HG03045 (cell line): ENCODE data around the gene ZNF160.
A peak's percentile ranks its signal among the peaks of the same experiment; 100 is the strongest.
"Not testable (repeated sequence)": the region's sequence is repeated elsewhere in the genome, so short reads cannot be mapped to it uniquely, and the experiment has no call there.

Experiments
- ATAC-seq: cut with Tn5 transposase; IDR thresholded peaks from one replicate; pipeline ENCODE4 v1.9.1; 2021; ENCODE audit warnings: mild to moderate bottlenecking, moderate library complexity; ENCODE audit not compliant: unreplicated experiment

ZNF160 gene

DNA sequence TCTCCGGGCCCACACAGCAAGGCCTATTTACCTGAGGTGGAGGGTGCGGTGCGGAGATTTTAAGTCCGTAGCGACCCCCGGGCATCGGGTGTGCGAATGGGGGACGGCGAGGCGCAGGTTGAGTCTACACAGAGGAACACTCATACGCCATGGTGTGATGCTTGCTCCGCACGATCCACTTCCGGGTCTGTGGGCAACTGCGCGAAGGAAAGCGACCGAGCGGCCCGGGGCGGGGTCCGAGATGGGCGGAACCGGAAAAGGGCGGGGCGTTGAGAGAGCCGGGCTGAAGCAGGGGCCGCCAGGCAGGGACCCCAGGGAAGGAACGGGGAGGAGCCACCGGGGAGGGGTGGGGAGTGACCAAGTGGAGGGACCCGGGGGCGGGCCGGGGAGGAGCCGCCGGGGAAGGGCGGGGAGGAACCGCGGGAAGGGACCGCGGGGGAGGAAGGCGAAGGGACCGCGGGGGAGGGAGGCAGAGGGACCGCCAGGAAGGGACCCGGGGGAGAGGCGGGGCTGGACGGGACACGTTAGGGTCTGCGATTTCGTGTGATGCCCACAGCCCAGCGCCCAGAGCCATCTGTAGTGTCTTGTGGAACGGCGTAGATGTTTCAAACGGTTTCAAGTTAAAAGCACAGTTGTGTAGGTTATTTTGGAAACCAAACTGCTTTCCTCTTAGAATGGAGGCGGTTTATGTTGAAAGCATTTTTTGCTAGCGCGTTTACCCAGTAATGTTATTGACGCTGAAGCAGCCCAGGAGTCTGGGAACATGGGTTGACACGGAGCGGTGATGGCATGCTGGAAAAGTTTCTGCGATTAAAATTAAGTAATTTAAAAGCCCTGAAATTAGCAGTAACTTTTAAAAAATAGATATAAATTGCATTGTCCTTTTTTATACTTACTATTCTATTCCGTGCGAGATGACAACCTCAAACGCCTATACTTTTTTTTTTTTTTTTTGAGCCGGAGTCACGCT is at the start of gene ZNF160:
Gene ZNF160, minus strand, starts transcription at position 189 of the 970 bp plus-strand sequence. CDS start 17,146 bp downstream, outside the sequence.
- peak; percentile 88 for ATAC-seq

DNA sequence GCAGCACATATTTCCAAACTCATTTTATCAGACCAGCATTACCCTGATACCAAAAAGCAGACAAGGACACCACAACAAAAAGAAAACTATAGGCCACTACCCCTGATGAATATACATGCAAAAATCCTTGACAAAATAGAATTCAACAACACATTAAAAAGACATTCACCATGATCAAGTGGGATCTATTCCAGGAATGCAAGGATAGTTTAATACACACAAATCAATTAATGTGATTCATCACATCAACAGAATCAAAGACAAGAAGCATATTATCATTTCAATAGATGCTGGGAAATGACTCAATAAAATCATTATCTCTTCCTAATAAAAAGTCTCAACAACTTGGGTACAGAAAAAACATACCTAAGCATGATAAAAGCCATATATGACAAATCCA is 44.4 kb upstream of the ZNF160 start:
- no peak for ATAC-seq

DNA sequence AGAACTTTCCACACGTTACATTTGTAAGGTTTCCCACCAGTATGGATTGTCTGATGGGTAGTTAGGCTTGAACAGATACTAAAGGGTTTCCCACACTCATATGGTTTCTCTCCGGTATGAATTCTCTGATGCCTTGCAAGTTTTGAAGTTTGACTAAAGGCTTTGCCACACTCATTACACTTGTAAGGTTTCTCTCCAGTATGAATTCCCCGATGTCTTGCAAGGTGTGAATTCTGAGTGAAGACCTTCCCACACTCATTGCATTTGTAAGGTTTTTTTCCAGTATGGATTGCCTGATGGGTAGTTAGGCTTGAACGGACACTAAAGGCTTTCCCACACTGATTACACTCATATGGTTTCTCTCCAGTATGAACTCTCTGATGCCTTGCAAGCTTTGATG is 37.1 kb upstream of the ZNF160 start:
- no peak for ATAC-seq

DNA sequence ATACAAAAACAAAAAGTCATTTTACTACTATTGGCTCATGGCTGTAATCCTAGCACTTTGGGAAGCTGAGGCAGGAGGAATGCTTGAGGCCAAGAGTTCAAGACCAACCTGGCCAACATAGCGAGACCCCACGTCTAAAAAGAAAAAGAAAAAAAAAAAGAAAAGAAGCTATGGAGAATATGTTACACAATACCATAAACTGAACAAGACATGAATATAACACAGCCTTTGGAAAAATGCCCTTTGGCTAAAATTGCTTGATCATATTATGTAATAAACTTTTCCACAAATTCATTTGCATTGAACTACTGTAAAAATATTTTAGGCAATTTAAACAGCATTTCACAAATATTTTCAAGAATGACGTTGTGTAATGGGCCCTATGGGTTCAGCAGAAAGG is 33.2 kb upstream of the ZNF160 start:
- no peak for ATAC-seq

- ATAC-seq = no peak
These were observed 29.1 kb upstream of the ZNF160 start, which contains the start of gene ZNF415 for GRCh38 chr19:53132141-53132991. Gene ZNF415, minus strand, starts transcription at chr19:53132910. Its CDS starts 10,234 bp downstream, at chr19:53122676.

GRCh38 chr19:53131727-53132126 is 28.5 kb upstream of the ZNF160 start:
- ATAC-seq = no peak

DNA sequence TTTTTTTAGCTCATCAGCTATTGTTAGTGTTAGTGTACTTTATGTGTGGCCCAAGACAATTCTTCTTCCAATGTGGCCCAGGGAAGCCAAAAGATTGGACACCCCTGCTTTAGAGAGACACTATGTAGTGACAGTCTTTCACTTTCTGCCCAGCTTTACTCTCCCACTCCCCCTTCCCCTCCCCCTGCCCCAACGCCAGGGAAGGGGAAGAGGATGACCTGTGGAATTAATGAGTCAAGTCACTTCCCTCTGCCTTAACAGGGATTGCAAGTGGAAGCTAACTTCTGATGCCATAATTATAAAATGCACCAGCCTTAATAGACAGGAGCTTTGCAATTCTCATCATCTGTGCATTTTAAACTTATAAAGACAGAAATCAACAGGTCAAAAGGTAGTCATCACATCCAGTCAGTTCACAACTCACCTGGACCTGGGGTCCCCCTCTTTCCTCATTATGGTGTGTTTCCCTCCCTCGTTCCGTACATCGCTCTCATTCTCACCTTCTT is 27.9 kb upstream of the ZNF160 start:
- no peak for ATAC-seq

GRCh38 chr19:53130506-53130905 is 27.3 kb upstream of the ZNF160 start:
- ATAC-seq = no peak

- ATAC-seq = not testable (repeated sequence)
These were observed 23.7 kb upstream of the ZNF160 start for GRCh38 chr19:53126733-53127526.

DNA sequence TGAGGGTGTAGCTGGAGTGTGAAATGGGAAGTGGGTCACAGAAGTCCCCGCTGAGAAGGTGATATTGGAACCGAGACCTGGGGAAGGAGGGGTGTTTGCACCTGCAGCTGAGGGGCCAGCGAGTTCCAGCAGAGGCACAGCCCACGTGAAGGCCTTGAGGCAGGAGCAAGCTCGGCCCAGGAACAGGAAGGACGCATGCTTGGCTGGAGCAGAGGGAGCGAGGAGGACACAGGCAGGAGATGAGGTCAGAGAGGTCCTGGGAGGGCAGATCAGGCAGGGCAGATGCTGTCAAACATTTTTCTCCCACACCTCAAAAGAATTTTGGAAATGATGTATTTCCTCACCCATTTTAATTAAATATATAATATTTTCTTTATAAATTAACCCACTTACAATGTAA is 20.2 kb upstream of the ZNF160 start:
- no peak for ATAC-seq

- no peak for ATAC-seq
These were observed 9.1 kb upstream of the ZNF160 start for GRCh38 chr19:53112286-53112685.

DNA sequence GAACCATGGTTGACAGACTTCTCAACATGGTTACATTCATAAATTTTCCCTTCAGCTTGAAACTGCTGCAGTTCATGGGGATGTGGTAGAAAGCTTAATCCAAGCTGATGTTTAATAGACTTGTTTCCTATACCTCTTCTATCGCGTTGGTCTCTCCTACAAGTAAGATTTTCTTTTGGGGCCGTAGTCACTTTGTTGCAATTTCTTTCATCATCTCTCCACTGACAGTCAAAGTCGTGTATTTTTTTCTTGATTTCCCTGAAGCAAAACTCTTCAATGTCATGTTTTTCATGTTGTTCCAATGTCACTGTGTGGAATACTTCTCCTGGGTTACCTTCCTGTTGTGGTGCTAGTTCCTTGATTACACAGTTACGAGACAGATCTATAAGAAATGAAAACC is 6.3 kb upstream of the ZNF160 start:
- ATAC-seq = no peak

DNA sequence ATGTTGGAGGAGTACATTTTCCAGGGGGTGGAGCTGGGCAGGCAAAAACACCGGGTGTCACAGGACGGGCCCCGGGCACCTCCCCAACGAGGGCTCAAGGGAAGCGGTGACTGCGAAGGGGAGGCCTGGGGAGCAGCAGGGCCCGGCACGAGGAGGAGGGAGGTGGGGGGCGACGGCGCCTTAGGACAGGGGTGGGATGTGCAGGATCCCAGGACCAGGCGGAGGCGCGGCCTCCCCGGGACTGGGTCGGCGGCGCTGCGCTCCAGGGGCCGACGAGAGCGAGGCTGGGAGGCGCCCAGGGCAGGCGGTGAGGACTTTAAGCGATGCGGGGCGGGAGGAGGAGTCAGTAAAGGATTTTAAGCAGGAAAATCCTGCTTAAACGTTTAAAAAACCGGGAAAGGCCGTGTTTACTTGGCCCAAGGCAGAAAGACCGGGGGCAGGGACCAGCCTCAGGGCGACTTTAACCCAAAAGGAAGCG is 427 bp downstream of the ZNF160 start:
- ATAC-seq = peak; percentile 23

DNA sequence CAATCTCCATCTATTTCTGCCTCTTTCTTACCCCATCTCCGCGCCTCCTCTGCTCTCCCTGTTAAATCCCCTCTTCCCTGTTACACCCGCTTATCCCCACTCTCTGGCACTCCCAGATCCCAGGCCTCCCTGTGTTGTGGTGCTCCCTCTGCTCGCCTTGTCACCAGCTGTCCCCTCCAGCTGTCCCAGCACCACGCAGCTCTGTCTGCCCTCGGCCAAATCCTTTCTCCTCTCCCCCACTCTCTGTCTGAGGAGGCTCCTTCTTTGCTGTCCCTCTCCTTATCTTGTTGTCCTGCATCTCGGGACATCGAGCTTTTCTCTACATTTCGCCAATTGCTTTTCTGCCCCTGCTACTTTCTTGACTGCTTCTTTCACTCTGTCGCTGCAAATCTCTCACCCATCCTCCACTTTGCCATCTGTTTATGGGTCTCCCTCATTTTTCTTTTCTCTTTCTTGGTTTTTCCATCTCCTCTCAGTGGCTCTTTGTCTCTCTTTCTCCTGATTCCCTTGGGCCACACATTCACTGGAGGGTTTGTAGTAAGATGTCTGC is 941 bp downstream of the ZNF160 start:
- ATAC-seq = no peak

- ATAC-seq = no peak
These were observed 1.7 kb downstream of the ZNF160 start for GRCh38 chr19:53101518-53101917.

DNA sequence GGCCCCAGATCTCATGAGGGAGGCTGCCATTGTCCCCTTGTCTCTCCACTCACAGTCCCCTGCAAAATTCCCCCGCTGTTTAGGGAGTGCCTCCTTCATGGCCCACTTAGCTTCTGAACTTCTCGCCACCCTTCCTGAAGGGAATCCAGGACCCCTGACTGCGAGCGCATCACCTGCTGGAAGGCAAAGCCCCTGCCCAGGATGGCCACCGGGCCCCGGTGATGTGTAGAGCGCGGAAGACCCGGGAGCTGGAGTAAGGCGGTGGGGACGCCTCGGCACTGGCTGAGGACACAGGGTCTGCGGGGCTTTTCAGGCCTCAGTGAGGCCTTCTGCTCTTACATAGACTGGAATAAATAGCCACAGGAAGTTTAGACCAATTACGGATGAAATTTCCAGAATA is 4.7 kb downstream of the ZNF160 start:
- ATAC-seq = not testable (repeated sequence)

DNA sequence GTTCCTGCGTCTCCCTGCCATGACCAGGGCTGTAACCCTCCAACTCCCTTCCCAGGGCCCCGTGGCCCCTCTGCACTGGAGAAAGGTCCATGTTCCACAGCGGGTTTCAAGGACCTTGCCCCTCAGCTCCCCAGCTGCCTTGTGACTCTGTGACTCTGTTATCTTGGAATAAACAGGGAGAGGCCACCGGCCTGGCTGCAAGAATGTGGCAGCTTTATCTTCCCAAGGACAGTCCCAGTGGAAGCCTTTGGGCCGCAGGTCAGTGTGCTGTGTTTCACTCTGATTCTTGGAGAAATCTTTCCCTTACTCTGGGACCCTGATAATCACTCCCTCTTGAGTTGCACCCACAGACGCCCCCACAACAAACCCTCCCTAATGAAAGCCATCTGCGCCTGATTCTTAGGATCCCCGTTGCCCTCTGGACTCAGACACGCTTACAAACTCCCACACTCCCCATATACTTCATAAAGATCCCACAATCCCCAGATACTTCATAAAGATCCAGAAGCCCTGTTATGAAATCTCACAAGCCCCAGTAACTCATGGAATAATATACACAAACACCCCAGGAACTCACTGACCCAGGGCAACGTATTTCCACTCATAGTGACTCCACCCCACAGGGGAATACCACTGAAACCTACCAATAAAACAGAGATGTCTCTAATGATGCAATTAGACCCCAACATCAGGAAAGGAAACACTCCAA is 6.1 kb downstream of the ZNF160 start:
- ATAC-seq = not testable (repeated sequence)

DNA sequence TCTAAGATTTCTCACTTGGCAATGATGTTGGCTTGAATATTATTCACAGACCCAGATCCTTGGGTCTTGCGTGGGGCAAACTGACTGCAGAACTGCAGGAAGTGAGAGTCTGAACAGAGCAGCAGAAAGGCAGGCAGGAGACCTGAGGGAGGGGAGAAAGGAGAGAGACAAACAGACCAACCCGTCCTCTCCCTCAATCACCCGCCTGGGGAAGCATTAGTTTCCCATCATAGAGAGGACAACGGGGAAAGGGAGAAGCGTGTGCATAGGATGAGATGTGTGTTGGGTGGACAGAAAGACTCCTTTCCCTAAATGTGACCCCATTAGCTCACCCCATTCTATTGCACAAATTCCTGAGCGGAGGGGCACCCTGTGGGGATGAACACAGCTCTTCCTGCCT is 6.6 kb downstream of the ZNF160 start:
- not testable (repeated sequence) for ATAC-seq
